GM04503 (cell line): ENCODE data around the gene ZSCAN5B.
"Not testable (repeated sequence)": the region's sequence is repeated elsewhere in the genome, so short reads cannot be mapped to it uniquely, and the experiment has no call there.

Experiments used
- DNase-seq: peaks from one replicate; pipeline ENCODE4 v3.0.0-alpha.2; 2012; ENCODE audit warnings: low read depth

The ZSCAN5B gene

GRCh38 chr19:56175861-56176307 lies 21.7 kb downstream of the ZSCAN5B start, which contains the start of gene GALP:
Gene GALP (plus strand): TSS chr19:56176008. CDS start chr19:56177109, 1,101 bp downstream.
- not testable (repeated sequence) for DNase-seq

- DNase-seq: no peak
Observed at GRCh38 chr19:56174550-56174949, 23.0 kb downstream of the ZSCAN5B start.

GRCh38 chr19:56174086-56174485 lies 23.5 kb downstream of the ZSCAN5B start:
- DNase-seq: no peak

GRCh38 chr19:56170261-56170660 lies 27.3 kb downstream of the ZSCAN5B start:
- no peak for DNase-seq

GRCh38 chr19:56167064-56167578 lies 30.5 kb downstream of the ZSCAN5B start:
- DNase-seq: no peak

- DNase-seq: no peak
Observed at GRCh38 chr19:56163097-56163496, 34.5 kb downstream of the ZSCAN5B start.

- DNase-seq: no peak
Observed at GRCh38 chr19:56162258-56162657, 35.3 kb downstream of the ZSCAN5B start.

GRCh38 chr19:56161534-56161933 lies 36.0 kb downstream of the ZSCAN5B start:
- DNase-seq: no peak

- DNase-seq: no peak
Observed at GRCh38 chr19:56159622-56160271, 37.8 kb downstream of the ZSCAN5B start.

- no peak for DNase-seq
Observed at GRCh38 chr19:56159009-56159559, 38.5 kb downstream of the ZSCAN5B start.

- DNase-seq: no peak
Observed at GRCh38 chr19:56158170-56158757, 39.3 kb downstream of the ZSCAN5B start.

GRCh38 chr19:56156768-56157167 lies 40.8 kb downstream of the ZSCAN5B start:
- no peak for DNase-seq

- no peak for DNase-seq
Observed at GRCh38 chr19:56155124-56155687, 42.4 kb downstream of the ZSCAN5B start.

GRCh38 chr19:56153507-56153906 lies 44.1 kb downstream of the ZSCAN5B start:
- no peak for DNase-seq

- no peak for DNase-seq
Observed at GRCh38 chr19:56152644-56153043, 44.9 kb downstream of the ZSCAN5B start.

GRCh38 chr19:56150358-56150757 lies 47.2 kb downstream of the ZSCAN5B start:
- no peak for DNase-seq

- no peak for DNase-seq
Observed at GRCh38 chr19:56149656-56150038, 47.9 kb downstream of the ZSCAN5B start.

GRCh38 chr19:56148955-56149655 lies 48.5 kb downstream of the ZSCAN5B start:
- DNase-seq: not testable (repeated sequence)

GRCh38 chr19:56148096-56148495 lies 49.5 kb downstream of the ZSCAN5B start:
- no peak for DNase-seq

GRCh38 chr19:56147307-56147706 lies 50.3 kb downstream of the ZSCAN5B start:
- no peak for DNase-seq

GRCh38 chr19:56146904-56147303 lies 50.7 kb downstream of the ZSCAN5B start:
- no peak for DNase-seq

- no peak for DNase-seq
Observed at GRCh38 chr19:56145698-56146097, 51.9 kb downstream of the ZSCAN5B start.
